AG04450 (cell line): ENCODE results near the gene PERM1. TPM values are rescaled to one million over a fixed set of nuclear protein-coding genes. Genes with fewer than 3 reads are reported as not detected.
"Not testable (repeated sequence)": the region's sequence is repeated elsewhere in the genome, so short reads cannot be mapped to it uniquely, and the experiment has no call there.

Experiments
- CTCF ChIA-PET: fragments of 300-600, 350-600 bp; formaldehyde crosslinking; extraction: SDS; loops from one replicate; lab custom pipeline; 2022; ENCODE audit warnings: antibody characterized with exemption, inconsistent platforms; lab: Charles Lee
- POLR2A ChIA-PET: fragments of 350-600 bp; formaldehyde crosslinking; extraction: SDS; loops from one replicate; lab custom pipeline; 2021; ENCODE audit warnings: antibody characterized with exemption, inconsistent platforms; lab: Yijun Ruan, JAX
- DNase-seq: peaks from one replicate; pipeline ENCODE4 v3.0.0-alpha.2; 2011; ENCODE audit warnings: low read depth, low spot score
- H3K27ac ChIP-seq: one replicate; pipeline ENCODE4 v1.5.1; 2012; ENCODE audit warnings: low read depth, low read length, control low read depth
- H3K27me3 ChIP-seq: one replicate; pipeline ENCODE4 v1.6.0; 2012; ENCODE audit warnings: low read length; ENCODE audit not compliant: control insufficient read depth, insufficient read depth
- H3K4me3 ChIP-seq: 2 replicates; pipeline ENCODE4 v1.5.1; 2011; ENCODE audit warnings: mild to moderate bottlenecking, low read depth, low read length, control low read depth
- H3K9me3 ChIP-seq: 2 replicates; pipeline ENCODE4 v1.5.1; 2012; ENCODE audit warnings: low read length; ENCODE audit not compliant: control insufficient read depth, insufficient read depth
- polyA plus RNA-seq: library from polyadenylated mRNA; depleted of rRNA; stranded (reverse); fragments of >200 nt; gene quantifications from 2 replicates; pipeline ENCODE4 v1.2.3, GENCODE V29; 2011
- TF ChIP-seq, protein P1 (sequence below): IDR thresholded peaks from 2 replicates; pipeline ENCODE4 v1.5.1; 2011; ENCODE audit warnings: low read depth, low read length, control low read depth, inconsistent platforms

Gene PERM1
- polyA plus RNA-seq, 1 experiment = not detected

DNA sequence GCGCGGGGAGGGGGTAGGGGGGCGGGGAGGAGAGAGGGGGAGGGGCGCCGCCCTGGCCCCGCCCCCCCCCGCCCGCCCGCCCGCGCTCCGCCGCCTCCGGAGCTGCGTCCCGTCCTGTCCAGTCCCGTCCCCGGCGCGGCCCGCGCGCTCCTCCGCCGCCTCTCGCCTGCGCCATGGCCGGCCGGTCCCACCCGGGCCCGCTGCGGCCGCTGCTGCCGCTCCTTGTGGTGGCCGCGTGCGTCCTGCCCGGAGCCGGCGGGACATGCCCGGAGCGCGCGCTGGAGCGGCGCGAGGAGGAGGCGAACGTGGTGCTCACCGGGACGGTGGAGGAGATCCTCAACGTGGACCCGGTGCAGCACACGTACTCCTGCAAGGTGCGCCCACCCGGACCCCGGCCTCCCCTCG lies 38.1 kb upstream of the PERM1 start, which contains the start of gene AGRN:
Gene AGRN, plus strand, starts transcription at position 121 of the 405 bp plus-strand sequence. Its CDS starts 53 bp downstream, at position 174.
- ChIA-PET POLR2A (interaction anchor here (0.7 to 1.1 kb wide), 2 partner anchors 14 to 61 kb away, joined by 3 read pairs; partner anchors contain the start of gene NOC2L), CTCF (interaction anchor here (0.6 to 1.4 kb wide), 2 partner anchors 13 to 18 kb away, joined by 3 to 9 read pairs; no protein-coding TSS in a partner anchor)
- no peaks in the 10 kb centered on the region; the same call in 1 of the 2 replicates for H3K9me3 ChIP-seq
- no peak within 1 kb of the TSS for H3K27ac ChIP-seq
- no peak for DNase-seq
- H3K27me3 ChIP-seq = no peaks in the 10 kb centered on the region
- H3K4me3 ChIP-seq = peak within 1 kb of the TSS; percentile 66
- TF ChIP-seq, protein P1, sequence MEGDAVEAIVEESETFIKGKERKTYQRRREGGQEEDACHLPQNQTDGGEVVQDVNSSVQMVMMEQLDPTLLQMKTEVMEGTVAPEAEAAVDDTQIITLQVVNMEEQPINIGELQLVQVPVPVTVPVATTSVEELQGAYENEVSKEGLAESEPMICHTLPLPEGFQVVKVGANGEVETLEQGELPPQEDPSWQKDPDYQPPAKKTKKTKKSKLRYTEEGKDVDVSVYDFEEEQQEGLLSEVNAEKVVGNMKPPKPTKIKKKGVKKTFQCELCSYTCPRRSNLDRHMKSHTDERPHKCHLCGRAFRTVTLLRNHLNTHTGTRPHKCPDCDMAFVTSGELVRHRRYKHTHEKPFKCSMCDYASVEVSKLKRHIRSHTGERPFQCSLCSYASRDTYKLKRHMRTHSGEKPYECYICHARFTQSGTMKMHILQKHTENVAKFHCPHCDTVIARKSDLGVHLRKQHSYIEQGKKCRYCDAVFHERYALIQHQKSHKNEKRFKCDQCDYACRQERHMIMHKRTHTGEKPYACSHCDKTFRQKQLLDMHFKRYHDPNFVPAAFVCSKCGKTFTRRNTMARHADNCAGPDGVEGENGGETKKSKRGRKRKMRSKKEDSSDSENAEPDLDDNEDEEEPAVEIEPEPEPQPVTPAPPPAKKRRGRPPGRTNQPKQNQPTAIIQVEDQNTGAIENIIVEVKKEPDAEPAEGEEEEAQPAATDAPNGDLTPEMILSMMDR = no peak

DNA sequence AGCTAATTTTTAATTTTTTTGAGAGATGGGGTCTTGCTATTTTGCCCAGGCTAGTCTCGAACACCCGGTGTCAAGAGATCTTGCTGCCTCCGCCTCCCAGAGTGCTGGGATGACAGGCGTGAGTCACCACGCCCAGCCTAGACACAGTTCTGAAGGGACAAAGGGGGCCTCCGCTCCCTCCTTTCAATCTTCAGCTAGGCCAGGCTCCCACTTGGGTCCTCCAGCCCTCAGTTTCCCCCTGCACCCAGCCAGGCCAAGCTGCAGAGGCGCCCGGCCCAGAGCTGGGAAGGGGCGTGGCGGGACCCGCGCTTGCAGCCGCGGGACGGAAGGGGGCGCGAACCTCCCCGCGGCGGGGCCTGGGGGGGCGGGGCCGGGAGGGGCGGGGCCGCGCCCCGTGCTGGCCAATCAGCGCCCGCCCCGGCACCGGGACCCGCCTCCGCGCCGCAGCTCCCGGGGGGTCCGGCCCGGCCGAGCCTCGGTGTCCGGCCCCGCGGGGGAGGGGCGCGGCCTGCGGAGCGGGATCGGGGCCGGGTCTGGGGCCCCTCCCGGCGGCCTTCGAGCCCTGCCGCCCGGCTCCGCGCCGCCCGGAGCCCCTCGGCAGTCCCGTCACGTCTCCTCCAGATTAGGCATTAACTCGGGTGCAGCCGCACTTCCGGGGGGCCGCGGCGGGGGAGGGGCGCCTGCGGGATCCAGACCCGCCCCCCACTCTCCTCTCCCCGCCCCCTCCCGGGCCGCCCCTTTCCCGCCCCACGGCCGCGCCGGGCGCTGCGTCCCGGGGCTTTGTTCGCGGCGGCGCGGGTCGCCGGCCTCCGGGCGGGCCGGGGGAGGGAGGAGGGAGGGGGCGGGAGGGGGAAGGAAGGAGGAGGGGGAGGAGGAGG lies 37.5 kb upstream of the PERM1 start:
- CTCF ChIA-PET = interaction anchor here (0.6 to 1.4 kb wide), 6 partner anchors 9 to 44 kb away, joined by 3 to 11 read pairs (median 3); no protein-coding TSS in a partner anchor
- Histone ChIP-seq H3K9me3 (peaks cover under 1% of the 10 kb centered on the region; the same call in 1 of the 2 replicates), H3K4me3 (peak overlapping the region; percentile 57), H3K27me3 (no peaks in the 10 kb centered on the region), H3K27ac (no peak overlapping the region)
- TF ChIP-seq, protein P1 = peak; percentile 44
- peak; percentile 37 for DNase-seq
- POLR2A ChIA-PET = interaction anchor here (0.7 to 1.1 kb wide), 4 partner anchors 13 to 245 kb away, joined by 3 to 5 read pairs (median 4); no protein-coding TSS in a partner anchor

DNA sequence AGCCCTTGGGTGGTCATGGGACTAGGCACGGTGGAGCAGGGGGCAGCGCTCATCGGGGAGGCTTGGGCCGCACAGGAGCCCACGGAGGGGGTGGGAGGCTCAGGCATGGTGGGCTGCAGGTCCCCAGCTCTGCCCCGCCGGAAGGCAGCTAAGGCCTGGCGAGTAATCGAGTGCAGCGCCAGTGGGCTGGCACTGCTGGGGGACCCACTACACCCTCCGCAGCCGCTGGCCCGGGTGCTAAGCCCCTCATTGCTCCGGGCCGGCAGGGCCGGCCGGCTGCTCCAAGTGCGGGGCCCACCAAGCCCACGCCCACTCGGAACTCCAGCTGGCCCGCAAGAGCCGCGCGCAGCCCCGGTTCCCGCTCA lies 36.4 kb upstream of the PERM1 start:
- not testable (repeated sequence) for DNase-seq, H3K27ac ChIP-seq, H3K9me3 ChIP-seq, H3K27me3 ChIP-seq, H3K4me3 ChIP-seq
- POLR2A ChIA-PET = interaction anchor here (0.6 kb wide), 1 partner anchor 15 kb away, joined by 3 read pairs; no protein-coding TSS in a partner anchor
- CTCF ChIA-PET = interaction anchor here (0.6 to 1.4 kb wide), 6 partner anchors 8 to 45 kb away, joined by 3 to 11 read pairs (median 3); no protein-coding TSS in a partner anchor

DNA sequence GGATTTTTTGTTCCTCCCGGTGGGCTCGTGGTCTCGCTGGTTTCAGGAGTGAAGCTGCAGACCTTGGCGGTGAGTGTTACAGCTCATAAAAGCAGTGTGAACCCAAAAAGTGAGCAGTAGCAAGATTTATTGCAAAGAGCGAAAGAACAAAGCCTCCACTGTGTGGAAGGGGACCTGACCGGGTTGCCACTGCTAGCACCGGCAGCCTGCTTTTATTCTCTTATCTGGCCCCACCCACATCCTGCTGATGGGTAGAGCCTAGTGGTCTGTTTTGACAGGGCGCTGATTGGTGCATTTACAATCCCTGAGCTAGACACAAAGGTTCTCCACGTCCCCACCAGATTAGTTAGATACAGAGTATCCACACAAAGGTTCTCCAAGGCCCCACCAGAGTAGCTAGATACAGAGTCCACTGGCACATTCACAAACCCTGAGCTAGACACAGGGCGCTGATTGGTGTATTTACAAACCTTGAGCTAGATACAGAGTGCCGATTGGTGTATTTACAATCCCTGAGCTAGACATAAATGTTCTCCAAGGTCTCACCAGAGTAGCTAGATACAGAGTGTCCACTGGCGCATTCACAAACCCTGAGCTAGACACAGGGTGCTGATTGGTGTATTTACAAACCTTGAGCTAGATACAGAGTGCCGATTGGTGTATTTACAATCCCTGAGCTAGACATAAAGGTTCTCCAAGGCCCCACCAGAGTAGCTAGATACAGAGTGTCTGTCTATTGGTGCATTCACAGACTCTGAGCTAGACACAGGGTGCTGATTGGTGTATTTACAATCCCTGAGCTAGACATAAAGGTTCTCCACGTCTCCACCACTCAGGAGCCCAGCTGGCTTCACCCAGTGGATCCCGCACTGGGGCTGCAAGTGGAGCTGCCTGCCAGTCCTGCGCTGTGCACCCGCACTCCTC lies 35.8 kb upstream of the PERM1 start:
- not testable (repeated sequence) for H3K9me3 ChIP-seq, H3K27ac ChIP-seq, DNase-seq, H3K4me3 ChIP-seq, H3K27me3 ChIP-seq
- CTCF ChIA-PET = interaction anchor here (1.4 kb wide), 1 partner anchor 18 kb away, joined by 3 read pairs; no protein-coding TSS in a partner anchor
- POLR2A ChIA-PET = interaction anchor here (0.6 kb wide), 1 partner anchor 15 kb away, joined by 3 read pairs; no protein-coding TSS in a partner anchor

DNA sequence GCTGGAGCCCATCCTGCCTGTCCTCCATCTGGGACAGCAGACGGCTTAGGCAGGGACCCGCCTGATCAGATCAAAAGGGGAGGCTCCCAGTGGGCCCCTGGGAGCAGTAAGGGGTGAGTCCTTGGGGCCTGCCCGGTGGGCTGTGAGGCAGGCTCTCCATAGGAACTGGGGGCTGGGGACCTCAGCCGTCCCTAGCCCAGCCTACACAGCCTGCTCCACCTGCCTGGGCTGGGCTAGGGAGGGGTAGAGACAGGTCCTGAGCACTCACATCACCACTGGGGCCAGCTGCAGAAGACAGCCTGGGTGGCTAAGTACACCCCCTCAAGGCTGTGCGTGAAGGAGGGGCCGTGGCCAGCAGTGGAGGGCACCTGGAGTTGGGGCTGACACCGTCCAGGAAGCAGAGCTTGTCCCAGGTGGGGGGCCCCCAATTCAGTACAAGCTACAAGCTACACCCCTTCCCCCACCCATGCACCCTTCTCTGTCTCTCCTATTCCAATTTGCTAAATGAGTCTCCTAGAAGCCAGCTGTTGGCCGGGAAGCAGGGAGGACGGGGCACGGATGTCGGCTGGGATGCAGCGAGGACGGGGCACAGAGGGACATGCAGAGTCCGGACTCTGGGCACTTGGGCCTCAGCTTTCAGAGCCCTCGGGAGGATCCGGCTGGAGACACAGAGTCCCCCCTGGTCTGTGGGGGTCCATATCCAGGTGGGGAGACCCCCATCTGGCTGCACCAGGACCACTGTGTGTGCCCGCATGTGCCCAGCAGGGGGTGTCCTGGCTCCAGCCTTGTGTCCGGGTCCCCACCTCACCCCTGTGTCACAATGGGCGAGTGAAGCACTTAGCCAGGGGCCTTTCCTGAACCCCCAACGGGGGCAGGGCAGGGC lies 33.1 kb upstream of the PERM1 start:
- TF ChIP-seq, protein P1 = peak; percentile 37; the same call in 1 of the 2 replicates
- Histone ChIP-seq H3K27ac (peak overlapping the region; percentile 11), H3K27me3 (no peaks in the 10 kb centered on the region), H3K9me3 (peaks cover 6% of the 10 kb centered on the region; the same call in 1 of the 2 replicates), H3K4me3 (no peak overlapping the region)
- POLR2A ChIA-PET = no interaction called here
- DNase-seq = no peak
- CTCF ChIA-PET = interaction anchor here (1.5 kb wide), 1 partner anchor 13 kb away, joined by 5 read pairs; no protein-coding TSS in a partner anchor
